GM18873 (cell line): ENCODE measurements around the gene ELOVL7.
"Not testable (repeated sequence)": the region's sequence is repeated elsewhere in the genome, so short reads cannot be mapped to it uniquely, and the experiment has no call there.

Experiments used
- ATAC-seq: cut with Tn5 transposase; IDR thresholded peaks from one replicate; pipeline ENCODE4 v1.9.1; 2021; ENCODE audit warnings: mild to moderate bottlenecking, moderate library complexity, moderate number of reproducible peaks; ENCODE audit not compliant: unreplicated experiment, low FRiP score

Gene ELOVL7

DNA sequence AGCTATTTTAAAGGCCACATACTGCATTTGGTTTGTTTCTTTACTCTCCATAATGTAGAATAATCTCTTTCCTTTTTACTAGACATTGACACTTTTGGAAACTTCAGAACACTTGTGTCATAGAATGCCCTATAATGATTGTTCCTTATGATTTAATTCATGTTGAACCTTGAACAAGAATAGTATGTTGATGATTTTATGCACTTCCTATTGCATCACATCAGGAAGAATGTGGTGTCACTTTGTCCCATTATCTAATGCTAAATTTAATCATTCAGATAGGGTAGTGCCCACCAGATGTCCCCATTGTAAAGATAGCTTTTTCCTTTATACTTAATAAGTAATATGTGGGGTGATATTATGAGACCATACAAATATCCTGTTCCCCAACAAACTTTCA, 124.7 kb downstream of the ELOVL7 start:
- no peak for ATAC-seq

DNA sequence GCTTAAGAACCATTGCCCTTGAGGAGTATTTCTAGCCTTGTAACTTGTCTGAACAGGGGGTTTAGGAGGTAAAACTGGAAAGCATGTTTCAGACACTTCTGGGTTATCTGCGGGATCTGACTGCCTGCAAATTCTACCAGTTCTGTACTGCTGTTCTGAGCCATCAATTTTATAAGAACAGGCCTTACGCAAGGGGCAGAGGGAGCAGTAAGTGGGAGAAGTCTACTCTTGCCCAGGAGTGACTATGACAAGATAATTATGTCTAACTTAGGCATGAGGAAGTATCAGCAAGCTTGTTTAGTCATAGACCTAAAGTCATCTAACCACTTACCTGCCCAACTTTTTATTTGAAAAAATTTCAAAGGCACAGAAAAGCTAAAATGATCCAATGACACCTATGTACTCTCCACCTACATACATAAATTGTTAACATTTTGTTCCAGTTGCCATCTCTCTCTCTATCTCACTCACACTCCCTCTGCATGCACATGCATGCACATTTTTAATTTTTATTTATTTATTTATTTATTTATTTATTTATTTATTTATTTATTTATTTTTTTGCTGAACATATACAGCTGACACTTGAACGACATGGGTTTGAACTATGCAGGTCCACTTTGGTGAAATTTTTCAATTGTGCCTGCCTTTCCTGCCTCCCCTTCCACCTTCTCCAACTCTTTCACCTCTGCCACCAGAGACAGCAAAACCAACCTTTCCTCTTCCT, 125.7 kb downstream of the ELOVL7 start:
- ATAC-seq: no peak

DNA sequence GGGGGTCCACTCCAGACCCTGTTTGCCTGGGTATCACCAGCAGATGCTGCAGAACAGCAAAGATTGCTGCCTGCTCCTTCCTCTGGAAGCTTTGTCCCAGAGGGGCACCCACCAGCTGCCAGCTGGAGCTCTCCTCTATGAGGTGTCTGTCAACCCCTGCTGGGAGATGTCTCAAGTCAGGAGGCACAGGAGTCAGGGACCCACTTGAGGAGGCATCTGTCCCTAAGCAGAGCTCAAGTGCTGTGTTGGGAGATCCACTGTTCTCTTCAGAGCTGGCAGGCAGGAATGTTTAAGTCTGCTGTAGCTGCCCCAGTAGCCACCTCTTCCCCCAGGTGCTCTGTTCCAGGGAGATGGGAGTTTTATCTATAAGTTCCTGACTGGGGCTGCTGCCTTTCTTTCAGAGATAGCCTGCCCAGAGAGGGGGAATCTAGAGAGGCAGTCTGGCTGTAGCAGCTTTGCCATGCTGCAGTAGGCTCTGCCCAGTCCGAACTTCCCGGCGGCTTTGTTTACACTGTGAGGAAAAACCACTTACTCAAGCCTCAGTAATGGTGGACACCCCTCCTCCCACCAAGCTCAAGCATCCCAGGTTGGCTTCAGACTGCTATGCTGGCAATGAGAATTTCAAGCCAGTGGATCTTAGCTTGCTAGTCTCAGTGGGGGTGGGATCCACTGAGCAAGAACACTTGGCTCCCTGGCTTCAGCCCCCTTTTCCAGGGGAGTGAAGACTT, 128.7 kb downstream of the ELOVL7 start:
- not testable (repeated sequence) for ATAC-seq

DNA sequence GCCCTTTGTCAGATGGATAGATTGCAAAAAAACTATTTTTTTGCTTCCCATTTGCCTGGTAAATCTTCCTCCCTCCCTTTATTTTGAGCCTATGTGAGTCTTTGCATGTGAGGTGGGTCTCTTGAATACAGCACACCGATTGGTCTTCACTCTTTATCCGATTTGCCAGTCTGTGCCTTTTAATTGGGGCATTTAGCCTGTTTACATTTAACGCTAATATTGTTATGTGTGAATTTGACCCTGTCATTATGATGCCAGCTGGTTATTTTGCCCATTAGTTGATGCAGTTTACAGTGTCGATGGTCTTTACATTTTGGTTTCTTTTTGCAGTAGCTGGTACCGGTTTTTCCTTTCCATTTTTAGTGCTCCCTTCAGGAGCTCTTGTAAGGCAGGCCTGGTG, 131.1 kb downstream of the ELOVL7 start:
- ATAC-seq: no peak

DNA sequence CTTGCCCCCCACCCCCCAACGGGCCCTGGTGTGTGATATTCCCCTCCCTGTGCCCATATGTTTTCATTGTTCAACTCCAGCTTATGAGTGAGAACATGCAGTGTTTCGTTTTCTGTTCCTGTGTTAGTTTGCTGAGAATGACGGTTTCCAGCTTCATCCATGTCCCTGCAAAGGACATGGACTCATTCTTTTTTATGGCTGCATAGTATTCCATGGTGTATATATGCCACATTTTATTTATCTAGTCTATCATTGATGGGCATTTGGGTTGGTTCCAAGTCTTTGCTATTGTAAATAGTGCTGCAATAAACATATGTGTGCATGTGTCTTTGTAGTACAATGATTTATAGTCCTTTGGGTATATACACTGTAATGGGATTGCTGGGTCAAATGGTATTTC, 132.2 kb downstream of the ELOVL7 start:
- ATAC-seq: not testable (repeated sequence)

DNA sequence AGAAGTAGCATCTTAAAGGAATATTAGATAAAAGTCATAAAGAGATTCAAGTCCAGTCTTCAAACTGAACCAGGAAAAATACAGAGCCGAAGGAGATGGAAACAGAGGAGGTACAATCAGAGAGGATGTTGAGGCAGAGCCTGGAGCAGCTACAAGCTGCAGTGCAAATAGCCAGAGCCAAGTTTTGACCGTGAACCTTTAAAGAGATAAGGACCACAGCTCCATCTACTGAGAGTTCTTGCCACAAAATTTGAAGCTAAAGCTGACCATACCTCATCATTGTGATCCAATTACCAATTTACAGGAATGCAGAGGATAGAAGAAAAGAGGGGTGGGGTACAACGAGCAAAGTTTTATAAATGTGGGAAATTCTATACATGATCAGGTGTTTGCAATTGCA, 133.7 kb downstream of the ELOVL7 start:
- no peak for ATAC-seq

DNA sequence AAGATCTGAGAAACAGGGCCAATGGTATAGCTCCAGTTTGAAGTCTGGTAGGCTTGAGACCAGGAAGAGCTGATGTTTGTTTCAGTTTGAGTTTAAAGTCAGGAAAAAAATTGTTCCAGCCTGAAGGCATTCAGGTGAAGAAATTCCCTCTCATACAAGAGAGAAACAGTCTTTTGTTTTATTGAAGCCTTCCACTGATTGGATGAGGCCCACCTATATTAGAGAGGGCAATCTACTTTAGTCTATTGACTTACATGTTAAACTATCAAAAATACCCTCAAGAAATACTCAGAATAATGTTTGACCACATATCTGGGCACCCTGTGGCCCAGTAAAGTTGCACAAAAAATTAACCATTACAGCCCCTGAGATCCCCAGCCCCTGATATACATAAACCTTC, 138.9 kb downstream of the ELOVL7 start:
- no peak for ATAC-seq

DNA sequence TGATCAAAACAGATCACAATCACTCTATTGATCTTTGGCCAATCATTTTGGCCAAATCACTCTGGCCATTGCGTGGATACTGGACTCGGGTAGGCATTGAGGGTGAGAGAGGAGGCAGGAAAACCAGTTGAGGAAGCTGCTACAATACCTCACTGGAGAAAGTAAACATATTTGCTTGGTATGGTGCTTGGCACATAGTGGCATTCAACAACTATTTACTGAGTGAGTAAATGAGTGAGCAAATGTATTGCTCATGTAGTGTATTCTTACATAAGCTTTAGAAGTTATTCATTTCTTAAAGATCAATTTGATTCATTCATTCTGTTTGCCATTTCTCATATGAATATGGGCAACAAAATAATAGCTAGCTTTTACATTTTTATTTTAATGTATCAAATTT, 140.1 kb downstream of the ELOVL7 start:
- no peak for ATAC-seq
